Left forelimb (tissue), 1 donor: ENCODE data around the gene PTPRD.
"Not testable (repeated sequence)": the region's sequence is repeated elsewhere in the genome, so short reads cannot be mapped to it uniquely, and the experiment has no call there.

ENCODE experiments used
- DNase-seq: peaks from one replicate; pipeline ENCODE4 v3.0.0-alpha.2; 2018; ENCODE audit warnings: low spot score

Gene PTPRD

DNA sequence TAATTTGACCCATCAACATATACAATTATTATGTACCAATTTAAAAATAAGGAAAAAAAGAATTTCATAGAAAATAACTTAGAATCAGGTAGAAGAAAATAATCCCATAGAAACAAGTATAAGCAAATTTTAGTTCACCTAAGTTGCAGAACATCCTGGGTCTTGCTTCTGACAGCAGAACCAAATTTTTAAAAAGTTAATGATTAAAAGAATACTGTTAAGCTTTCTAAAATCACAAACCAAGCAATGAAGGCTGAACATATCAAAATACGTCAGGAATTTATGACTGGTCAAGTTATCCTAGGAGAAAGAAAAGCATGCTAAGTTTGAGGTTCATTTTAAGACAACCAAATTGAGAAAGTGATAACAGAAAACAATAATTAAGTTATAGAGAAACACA, 650.9 kb downstream of the PTPRD start:
- DNase-seq, result no peak

DNA sequence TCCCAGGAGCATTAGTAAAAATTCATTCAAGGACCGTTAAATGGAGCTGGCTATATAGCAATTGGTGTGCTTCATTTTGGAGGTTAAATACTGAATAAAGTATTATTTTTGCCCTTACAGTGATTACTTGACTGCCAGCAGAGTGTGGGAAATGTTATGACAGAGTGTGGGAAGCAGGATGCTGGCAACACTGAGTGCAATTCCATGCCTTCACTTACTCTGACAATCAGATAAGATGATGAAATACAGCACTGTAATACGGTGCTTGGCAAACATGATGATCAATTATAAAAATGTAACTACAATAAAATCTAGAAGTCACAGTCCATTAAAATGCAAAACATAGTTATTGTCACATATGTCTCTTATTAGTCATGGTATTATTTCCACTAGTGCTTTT, 651.3 kb downstream of the PTPRD start:
- DNase-seq, result no peak

DNA sequence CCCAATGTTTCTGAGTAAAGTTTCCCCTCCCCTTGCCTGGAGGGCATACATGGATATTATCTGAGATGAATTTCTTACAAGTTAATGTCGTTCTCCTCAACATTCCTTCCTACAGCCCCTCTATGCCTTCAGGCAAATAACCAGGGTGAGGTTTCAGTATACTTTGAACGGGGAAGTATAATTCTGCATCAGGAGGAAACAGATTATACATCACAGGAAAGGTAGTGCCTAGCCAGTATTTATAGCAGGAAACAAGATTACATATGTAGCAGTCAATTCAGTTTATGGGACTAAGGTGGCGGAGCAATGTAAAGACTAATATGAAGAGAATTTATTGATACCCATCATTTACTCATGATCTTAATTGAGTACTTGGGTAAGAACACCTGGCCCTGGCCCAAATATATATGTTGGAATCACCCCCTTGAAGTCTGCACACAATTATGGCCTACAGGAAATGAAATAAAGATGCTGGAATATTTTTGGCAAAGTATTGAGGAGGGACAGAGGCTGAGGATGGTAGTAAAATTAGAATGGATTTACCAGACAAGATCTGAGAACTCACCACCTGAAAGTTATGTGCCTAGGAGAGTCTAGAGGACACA, 661.1 kb downstream of the PTPRD start:
- DNase-seq, result no peak

DNA sequence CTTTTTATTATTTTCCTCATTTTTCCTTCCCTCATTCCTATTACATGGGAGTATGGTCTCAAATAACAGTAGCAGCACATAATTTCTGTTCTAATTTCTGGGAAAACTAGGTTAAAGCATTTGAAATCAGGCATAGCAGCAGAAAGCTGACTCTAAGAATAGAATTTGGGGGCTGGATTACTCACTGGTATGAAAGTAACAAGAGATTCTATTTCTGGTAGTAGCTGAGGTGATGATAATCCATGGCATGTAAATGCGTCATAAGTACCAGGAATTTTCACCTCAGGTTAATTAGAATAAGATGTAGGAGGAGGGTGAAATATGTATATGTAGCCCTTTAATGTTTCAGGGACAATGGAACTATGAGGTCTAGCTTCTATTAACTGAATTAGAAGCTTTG, 662.0 kb downstream of the PTPRD start:
- no peak for DNase-seq

DNA sequence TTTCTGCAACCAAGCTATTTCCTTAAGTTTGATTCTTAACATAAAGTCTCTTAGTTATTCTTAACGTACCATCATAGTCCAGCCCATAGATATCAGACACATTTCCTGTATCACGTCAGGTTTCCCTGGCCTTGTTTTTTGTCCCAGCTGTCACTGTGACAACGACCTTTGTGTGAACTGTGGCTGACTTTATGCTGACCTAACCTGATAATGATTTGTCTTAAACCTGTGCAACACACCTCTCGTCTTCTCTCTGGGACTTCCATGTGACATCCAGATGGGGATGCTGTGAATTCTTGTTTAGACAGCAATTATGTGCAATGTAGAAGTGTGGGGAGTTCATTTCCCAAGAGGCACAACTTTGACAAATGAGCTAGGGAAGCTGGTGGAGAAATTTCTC, 662.8 kb downstream of the PTPRD start:
- DNase-seq, result no peak

DNA sequence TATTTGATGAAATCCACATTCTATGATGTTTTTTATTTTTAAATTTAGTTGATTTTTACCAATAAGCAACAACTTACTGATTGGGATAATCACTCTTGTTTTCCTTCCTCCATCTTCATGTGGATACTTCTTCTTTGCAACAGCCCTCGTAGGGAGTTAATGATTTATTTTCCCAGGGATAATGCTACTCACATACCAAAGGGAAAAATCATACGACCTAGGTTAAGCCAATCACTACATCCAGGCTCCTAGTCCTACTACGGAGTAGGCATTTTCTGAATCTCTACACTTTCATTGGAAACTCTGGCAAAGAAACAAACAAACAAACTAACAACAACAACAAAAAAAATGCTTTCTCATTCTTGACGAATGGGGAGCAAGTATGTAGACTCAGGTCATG, 663.4 kb downstream of the PTPRD start:
- DNase-seq, result no peak

DNA sequence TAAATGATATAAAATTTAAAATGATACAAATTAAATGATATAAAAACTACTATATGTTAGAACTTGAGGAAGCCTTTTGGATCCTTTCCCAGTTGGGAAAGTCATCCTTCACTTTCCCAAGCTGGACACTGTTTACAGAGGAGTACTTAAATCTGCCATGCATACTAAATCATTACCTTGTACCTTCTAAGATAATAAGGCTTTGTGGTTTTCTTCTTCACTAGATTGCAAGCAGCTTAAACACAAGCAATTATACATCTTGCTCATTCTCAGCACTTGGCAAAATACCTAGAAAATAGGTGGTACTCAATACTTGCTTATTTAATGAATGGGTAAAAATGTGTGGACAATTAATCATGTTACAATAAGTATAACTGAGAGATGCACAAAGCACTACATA, 666.8 kb downstream of the PTPRD start:
- no peak for DNase-seq

DNA sequence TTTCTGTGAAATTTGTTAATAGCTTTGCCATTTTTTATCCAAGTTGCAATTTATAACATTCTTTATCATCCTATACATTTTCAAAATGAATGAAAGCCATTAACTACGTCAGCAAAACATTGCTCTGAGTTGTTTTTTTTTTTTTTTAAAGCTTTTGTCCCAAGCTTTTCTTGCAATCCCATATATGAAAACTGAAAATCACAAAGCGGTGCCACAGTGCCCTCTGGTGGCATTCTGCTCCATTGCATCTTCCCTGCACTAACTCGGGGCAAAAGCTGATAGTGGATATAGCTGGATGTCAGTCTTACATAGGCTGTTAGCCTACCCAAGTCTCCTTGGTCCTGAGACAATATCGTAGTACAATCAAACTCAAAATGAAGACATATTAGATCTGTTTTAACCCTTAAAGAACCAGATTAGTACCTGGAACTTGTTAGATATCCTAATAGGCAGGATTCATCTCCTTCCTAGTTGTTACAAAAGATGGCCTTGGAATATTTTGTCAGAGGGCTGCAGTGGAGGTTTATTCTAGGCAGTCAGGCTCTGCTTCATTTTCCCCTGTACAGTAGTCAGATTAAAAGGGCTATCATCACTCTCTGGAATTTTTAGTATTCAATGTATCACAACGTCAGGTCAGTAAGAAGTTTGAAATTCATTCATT, 669.9 kb downstream of the PTPRD start:
- DNase-seq, result peak; percentile 79

DNA sequence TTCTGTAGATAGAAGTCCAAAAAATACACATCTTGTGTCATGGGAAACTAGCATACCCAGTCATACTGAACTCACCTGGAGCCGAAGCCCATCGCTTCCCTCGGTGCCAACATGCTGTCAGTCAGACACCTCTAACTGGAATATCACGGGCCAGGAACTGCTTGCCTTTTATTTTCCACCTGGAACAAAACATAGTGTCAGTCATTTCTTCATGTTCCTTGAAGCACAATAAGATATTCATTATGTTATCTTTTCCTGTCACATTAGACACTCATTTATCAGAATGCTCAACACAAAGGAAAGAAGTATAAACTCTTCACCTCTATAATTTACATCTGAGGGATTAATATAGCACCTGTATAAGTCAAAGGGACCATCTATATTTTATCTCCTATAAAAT, 674.4 kb downstream of the PTPRD start:
- DNase-seq, result no peak

DNA sequence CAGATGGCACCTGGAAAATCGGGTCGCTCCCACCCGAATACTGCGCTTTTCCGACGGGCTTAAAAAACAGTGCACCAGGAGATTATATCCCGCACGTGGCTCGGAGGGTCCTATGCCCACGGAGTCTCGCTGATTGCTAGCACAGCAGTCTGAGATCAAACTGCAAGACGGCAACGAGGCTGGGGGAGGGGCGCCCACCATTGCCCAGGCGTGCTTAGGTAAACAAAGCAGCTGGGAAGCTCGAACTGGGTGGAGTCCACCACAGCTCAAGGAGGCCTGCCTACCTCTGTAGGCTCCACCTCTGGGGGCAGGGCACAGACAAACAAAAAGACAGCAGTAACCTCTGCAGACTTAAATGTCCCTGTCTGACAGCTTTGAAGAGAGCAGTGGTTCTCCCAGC, 681.3 kb downstream of the PTPRD start:
- not testable (repeated sequence) for DNase-seq

DNA sequence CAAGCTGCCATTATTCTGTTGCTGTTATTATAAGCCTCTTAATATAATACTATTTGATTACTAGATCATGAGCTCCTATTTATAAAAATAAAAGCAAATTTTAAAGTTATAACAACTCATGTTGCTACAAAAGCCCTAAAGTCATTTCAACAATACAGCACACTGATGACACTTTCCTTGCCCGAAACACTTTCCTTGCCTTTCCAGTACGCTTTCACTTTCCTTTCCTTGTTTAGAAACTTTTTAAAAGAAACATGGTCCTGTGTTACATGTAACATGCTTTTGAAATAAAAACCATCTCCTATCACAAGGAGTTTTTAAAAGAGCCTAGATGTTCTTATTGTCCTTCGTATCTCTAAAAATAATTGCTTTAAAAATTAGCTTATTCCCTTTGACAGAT, 688.4 kb downstream of the PTPRD start:
- DNase-seq, result no peak

DNA sequence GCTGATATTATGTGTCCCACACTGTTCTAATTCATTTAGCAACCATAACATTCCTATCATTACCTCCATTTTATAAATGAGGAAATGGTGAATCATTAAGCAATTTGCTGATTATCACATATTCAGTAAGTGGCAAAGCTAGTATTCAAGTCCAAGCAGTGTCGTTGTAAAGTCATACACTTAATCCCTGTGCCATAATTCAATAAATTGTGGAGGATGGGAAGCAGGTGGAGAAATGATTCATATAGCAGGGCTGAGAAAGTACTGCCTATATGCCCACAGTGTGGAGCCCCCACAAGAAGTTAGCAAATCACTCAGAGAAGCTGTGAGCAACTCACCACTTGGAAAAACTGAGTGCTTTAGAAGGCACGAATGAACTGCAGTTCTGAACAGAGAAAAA, 691.0 kb downstream of the PTPRD start:
- DNase-seq, result no peak

DNA sequence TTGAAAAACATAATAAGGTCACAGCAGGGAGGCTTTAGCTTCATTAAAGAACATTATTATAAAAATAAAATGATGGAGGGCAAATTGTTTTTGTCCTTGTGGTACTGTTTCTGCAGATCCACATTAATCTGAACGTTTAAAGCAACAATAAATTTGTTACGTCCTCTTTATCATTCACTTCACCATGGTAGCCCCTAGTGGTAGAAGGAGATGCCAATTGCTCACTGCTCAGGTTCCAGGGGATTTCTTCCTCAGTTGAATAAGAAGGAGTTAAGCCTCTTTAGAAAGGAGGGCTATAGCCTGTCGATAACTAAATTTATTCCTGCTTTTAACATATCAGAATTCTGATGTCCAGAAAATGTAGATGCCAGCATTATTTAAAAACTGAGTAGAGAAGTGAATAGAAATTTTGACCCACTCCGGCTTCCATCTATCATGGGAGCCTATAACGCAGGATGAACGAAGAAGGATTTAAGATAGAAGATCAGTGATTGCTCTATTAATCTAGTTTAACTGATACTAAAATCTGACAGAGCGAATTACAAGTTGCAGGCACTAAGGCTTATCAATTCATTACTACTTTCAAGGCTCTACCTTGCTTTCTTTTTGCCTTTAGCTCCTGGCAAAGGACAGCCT, 692.3 kb downstream of the PTPRD start:
- DNase-seq, result no peak

DNA sequence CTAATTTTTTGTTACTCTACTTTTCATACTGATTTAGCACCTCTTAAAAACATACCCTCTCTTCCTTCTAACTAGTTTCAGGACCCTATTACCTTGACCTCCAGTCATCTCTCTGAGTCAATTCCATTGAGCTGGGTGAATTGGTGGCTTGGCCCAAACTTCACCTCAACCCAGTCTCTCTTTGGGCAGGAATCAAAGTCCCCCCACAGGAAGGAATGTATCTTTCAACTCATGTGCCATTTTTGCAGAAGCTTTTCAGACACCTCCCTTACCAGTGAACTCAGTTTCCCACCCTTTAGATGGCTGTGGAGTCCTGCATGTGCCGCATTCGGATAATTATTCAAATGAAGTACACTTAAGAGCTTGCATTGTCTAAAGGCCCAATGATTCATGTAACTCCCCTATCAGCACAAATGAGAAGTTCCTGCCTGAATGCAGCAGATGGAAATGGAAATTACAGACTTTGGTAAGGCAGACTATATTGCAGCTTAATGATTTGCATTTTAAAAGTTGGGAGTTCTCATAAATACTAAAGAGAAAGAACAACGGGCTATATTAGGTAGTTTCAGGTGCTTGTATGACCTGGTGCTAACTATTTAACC, 693.5 kb downstream of the PTPRD start:
- no peak for DNase-seq

DNA sequence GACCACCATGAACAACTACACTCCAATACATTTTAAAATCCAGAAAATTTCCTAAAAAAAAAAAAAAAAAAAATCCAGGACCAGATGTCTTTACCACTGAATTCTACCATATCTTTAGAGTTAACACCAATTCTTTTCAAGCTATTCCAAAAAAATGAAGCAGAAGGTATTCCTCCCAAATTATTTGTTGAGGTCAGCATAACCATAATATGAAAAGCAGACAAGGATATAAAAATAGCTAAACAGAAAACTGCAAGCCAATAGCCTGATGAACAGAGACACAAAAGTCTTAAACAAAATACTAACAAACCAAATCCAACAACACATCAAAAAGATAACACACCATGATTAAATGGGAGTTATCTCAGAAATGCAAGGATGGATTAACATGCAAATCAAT, 695.4 kb downstream of the PTPRD start:
- DNase-seq, result no peak

DNA sequence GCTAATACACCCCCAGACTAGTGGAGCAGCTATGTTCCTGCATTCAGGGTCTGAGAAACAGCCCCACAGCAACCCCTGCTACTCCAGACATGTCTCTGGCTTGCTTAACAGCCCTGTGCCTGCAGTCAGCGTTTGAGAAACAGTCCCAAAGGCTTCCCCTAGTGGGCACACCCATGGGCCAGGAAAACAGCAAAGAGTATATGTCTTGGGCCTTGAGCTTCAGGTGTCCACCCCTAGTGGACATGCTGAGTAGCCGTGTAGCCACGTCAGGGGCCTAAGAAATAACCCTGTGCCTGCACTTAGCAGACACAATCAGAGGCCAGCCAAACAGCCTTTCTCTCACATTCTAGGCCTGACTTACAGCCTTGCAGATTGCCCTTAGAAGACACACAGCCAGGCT, 698.6 kb downstream of the PTPRD start:
- no peak for DNase-seq

DNA sequence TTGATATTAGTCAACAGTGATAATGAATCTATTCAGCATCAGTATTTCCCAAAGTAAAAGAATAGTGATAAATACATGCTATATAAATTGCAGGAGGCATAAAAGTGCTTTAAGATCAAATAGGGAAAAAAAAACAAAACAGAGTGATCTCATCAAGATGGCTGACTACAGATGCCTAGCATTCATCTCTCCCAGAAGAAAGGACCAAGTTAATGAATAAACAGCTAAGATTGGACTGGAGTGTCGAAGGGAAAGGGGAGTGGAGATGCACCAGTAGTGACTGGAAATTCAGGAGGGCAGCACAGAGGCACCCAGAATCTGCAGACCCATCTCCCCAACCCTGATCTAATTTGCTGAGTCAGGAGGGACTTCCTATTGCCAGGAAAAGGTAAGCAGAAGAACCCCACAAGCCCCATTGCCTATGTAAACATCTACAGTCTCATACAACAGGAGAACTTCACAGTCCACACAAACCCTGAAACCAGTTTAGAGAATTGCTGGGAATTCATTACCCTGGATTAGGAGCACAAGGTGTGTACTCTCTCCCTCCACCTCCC, 699.4 kb downstream of the PTPRD start:
- DNase-seq, result no peak

DNA sequence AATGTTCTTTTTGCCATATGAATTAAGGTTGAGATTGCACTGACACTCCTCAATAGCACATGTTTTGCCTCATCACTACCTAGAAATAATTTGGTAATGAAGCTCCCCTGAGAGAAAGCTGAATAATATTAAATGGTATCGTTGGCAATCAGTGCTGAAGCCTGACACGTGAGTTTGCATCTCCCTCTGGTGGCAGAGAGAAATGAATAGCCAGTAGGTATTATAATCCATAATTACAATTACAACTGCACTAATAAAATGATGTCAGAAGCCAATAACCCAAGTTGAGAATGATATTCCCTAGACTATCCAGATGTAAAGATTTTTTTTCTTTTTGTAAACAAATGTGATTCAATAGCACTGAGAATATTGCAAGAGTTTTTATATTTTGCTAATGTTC, 700.3 kb downstream of the PTPRD start:
- DNase-seq, result no peak

DNA sequence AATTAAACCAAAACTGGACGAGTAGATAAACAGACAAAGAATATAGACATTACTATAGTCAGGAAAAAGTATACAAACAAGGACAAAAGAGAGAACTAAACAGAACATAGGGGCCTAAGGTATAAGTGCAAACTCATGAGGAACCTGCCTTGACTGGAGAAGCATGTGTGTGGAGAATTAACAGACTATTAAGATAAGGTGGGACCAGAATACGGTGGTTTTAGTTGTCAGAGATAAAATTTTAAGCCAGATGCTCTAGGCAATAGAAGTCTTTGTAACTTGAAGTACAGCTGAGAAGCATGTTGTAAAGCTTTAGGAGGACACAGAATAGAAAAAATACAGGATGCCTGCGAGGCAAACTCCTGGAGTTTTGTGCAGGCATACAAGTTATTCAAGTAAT, 707.1 kb downstream of the PTPRD start:
- DNase-seq, result no peak

DNA sequence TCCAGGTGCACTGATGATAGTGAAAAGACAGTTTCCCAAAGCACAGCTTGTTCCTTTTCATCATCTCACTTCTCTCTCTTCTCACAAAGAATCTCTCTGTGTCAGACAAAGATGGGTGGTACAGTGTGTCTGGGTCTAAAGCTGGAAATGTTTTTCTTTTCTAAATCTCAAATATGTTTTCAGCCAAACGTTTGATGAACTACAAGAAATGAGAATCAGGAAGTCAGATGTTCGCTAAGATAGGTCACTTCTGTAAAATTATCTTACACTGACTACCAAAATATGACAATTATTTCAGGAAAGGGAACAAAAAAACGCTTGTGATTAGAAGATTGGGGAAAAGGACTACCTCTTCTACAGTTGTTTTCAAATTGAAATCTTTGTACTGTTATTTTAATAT, 708.8 kb downstream of the PTPRD start:
- DNase-seq, result no peak

DNA sequence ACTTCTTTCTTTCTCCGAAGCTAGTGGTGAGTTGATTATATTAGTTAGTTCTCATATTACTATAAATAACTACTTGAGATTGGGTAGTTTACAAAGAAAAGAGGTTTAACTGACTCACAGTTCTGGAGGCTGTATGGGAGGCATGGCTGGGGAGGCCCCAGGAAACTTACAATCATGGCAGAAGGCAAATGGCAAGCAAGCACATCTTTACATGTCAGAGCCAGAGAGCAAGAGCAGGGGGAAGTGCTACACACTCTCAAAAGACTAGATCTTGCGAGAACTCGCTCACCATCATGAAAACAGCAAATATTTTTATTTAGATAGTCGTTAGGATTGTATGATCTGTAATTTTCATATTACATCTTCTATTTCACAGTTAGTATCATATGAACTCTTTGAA, 711.2 kb downstream of the PTPRD start:
- no peak for DNase-seq

DNA sequence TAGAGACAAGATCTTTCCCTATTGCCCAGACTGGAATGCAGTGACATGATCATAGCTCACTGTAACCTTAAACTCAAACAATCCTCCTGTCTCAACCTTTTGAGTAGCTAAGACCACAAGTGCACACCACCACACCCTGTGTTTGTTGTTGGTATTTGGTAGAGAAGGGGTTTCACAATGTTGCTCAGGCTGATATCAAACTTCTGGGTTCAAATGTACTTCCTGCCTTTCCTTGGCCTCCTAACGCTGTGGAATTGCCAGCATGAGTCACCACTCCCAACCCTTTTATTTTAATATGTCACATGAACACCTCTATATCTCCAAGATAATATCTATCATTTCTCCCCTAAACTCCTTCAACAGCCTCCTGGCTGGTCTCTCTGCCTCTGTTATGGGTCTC, 719.0 kb downstream of the PTPRD start:
- no peak for DNase-seq

DNA sequence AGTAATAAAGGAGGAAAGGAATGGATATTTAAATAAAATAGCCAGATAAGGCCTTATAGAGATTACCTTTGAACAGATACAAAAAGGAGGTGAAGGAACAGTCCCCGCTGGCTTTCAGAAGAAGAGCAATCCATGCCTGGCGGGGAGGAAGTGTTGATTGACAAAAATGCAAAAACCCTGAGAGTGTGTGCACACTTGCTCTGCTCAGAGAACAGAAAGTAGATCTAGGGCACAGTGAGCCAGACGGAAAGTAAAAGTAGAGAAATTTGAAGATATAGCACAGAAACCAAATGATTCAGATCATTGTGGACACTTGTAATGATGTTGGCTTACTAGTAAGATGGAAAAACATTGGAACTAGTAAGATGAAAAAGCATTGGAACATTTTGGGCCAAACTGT, 720.6 kb downstream of the PTPRD start:
- DNase-seq, result no peak
